ENCODE measurements around the gene OOEP.

Gene OOEP

GRCh38 chr6:73364121-73364520, 5.6 kb downstream of the OOEP start:
- DNase-seq: no peak

GRCh38 chr6:73363537-73363875, 6.2 kb downstream of the OOEP start:
- DNase-seq: no peak

- no peak for DNase-seq
These were observed 6.7 kb downstream of the OOEP start for GRCh38 chr6:73362869-73363536.

GRCh38 chr6:73362358-73362757, 7.3 kb downstream of the OOEP start, which contains the start of gene KHDC3L:
Gene KHDC3L (plus strand): TSS chr6:73362658. CDS start chr6:73362730, 72 bp downstream.
- no peak for DNase-seq

- DNase-seq: no peak
These were observed 15.8 kb downstream of the OOEP start, which contains the start of gene DPPA5 for GRCh38 chr6:73353636-73354593. Gene DPPA5 (minus strand): TSS chr6:73354276. CDS start chr6:73354225, 51 bp downstream.

GRCh38 chr6:73349311-73349710, 20.4 kb downstream of the OOEP start:
- DNase-seq: no peak

- no peak for DNase-seq
These were observed 21.0 kb downstream of the OOEP start for GRCh38 chr6:73348550-73349204.

- no peak for DNase-seq
These were observed 26.5 kb downstream of the OOEP start for GRCh38 chr6:73343164-73343563.

- no peak for DNase-seq
These were observed 27.5 kb downstream of the OOEP start for GRCh38 chr6:73342174-73342573.

GRCh38 chr6:73341335-73341734, 28.4 kb downstream of the OOEP start:
- no peak for DNase-seq

GRCh38 chr6:73340048-73340447, 29.6 kb downstream of the OOEP start:
- no peak for DNase-seq

- DNase-seq: no peak
These were observed 30.4 kb downstream of the OOEP start for GRCh38 chr6:73339340-73339739.

- no peak for DNase-seq
These were observed 40.5 kb downstream of the OOEP start for GRCh38 chr6:73329201-73329600.

GRCh38 chr6:73328790-73329189, 40.9 kb downstream of the OOEP start:
- no peak for DNase-seq

- DNase-seq: no peak
These were observed 44.0 kb downstream of the OOEP start for GRCh38 chr6:73325656-73326055.

- DNase-seq: no peak
These were observed 46.4 kb downstream of the OOEP start for GRCh38 chr6:73323323-73323722.

All from Kasumi-1 (cell line).